GM18868 (cell line): Measurements from ENCODE around the gene RPL26.
"Not testable (repeated sequence)": the region's sequence is repeated elsewhere in the genome, so short reads cannot be mapped to it uniquely, and the experiment has no call there.

Experiments used
- ATAC-seq: cut with Tn5 transposase; IDR thresholded peaks from one replicate; pipeline ENCODE4 v1.9.1; 2021; ENCODE audit warnings: mild to moderate bottlenecking, moderate library complexity; ENCODE audit not compliant: unreplicated experiment

The RPL26 gene

DNA sequence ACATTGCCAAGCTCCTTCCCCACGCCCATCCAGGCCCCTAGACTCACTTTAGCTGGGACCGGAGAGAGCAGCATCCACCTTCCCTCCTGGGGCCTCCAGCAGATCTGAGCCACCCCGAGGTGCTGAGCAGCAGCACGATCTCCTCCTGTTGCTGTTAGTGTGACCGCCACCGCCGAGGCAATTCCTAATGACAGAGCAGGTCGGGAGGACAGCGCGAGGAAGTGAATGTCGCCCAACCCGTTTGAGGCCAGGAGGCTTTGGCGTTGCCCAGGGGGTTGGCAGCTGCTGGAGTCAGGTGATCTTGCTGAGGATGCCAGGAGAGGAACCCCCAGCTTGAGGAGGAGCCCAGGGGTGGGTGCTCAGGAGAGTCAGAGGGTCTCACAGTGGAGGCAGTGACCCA is 14.6 kb upstream of the RPL26 start, which contains the start of gene RNF222:
TSS of gene RNF222 (minus strand) at position 192 of the 400 bp plus-strand sequence. CDS start 4,366 bp downstream, outside the sequence.
- no peak for ATAC-seq

DNA sequence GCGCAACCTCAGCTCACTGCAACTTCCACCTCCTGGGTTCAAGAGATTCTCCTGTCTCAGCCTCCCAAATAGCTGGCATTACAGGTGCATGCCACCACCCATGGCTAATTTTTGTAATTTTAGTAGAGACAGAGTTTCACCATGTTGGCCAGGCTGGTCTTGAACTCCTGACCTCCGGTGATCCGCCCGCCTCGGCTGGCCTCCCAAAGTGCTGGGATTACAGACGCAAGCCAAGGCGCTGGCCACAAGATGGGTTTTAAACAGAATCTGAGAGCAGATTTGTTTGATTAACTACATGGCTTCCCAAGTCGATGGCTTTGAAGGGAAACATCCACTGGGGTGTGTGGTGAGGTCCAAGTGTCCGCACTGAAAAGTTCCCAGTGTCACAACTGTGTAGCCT is 11.5 kb upstream of the RPL26 start:
- ATAC-seq, result not testable (repeated sequence)

- ATAC-seq, result no peak
Observed at GRCh38 chr17:8393470-8394231, 10.7 kb upstream of the RPL26 start.

DNA sequence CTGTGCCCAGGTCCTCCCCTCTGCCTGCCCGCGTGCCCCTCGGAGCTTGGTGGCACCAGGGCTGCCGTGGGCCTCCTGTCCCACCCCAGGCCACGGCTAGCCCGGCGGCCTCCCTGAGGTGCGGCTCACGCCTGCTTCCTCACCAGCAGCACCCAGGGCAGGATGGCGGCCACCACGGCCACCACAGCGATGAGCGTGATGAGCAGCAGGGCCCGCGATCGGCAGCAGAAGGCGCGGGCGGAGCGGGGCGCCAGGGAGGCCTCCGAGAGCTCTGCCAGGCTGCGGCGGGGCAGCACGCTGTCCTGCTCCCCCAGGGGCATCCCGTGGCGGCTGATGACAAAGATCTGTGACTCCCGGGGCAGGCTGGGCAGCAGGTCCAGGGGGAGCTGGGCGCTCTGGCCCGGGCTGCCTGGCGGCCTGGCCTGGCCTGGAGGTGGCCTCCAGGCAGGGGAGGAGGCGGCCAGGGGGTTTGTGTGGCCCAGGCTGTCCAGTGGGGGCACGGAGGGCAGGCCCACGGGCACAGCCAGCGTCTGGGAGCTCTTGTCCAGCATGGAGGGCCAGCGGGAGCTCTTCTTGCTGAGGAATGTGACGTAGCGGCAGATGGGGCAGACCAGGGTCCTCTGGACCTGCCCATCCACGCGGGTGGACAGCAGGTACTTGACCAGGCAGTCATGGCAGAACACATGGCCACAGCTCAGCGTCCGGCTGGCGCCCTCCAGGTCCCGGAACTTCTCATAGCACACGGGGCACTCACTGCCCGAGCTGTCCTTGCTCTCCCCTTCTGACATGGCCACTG is 9.9 kb upstream of the RPL26 start:
- no peak for ATAC-seq

- no peak for ATAC-seq
Observed at GRCh38 chr17:8392274-8392673, 9.3 kb upstream of the RPL26 start.

GRCh38 chr17:8391711-8392110 is 8.7 kb upstream of the RPL26 start:
- no peak for ATAC-seq

DNA sequence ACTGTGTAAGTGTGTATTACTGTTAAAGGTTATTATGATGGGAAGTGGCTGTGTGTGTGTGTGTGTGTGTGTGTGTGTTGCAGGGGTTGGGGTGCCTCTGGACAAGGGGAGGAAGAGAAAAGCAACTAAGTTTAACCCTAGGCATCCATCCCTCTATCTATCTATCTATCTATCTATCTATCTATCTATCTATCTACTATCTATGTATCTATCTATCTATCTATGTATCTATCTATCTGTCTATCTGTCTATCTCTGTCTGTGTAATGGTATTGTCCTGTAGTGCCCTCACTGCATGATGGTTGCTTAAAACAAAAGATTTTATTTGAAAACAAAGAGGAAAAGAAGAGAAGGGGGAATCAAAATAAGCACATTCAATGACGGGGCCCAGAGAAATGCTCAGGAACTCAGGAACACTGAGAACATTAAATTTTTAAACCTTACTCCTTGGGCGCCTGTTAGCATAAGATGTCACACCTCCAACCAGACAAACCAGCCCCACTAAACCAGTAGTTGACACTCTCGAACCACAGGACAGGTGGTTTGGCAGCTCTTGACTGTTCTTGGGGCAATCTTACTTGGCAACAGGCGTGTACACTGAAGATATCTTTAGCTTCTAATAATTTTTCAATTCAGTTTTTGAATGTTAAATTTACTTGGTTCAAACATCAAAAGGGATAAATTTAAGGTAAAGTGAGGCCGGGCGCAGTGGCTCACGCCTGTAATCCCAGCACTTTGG is 5.1 kb upstream of the RPL26 start:
- ATAC-seq, result no peak

DNA sequence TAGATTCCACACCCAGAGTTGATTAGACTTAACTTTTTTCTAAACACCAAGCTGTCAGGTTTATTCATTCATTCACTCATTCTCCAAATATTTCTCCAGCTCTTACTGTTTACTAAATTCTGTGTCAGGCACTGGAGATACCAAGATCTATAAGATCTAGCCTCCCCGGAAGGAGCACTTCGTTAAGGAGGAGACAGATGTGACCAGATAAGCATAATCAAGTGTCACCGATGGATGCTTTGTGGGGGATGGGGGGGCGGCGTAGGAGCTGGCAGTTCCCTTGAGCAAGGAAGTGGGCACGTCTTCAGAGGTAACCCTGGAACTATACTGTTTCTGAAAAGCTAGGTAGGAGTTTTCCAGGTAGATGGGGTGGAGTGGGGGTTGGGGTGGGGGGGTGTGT is 3.8 kb upstream of the RPL26 start:
- ATAC-seq, result no peak

DNA sequence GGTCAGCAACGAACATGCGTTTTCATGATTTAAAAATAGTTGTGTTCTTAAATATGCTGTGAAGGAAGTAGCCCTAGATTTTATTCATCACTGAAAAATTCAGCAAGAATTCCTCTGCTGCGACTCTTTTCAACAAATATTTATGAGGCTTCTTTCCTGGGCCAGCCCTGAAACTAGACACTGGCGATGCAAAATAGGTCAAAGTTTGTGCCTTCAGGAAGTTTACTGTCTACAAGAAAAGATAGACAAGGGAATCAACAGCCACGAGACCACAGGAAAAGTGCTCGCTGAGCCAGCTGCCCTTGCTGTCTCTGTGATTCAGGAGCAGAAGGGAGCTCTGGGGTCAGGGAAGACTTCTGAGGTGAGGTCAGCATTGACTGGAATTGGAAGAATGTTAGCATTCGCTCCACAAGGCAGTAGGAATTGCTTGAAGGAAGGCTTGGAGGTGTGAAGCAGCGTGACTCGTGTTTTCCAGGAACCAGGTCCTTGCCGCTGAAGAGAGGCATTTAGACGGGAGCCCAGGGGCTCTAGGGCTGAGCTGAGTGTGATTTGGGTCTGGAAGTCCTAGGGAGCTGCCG is 1.9 kb upstream of the RPL26 start:
- ATAC-seq, result no peak

- ATAC-seq, result no peak
Observed at GRCh38 chr17:8382880-8383142, 182 bp downstream of the RPL26 start.

GRCh38 chr17:8382052-8382879 is 727 bp downstream of the RPL26 start:
- no peak for ATAC-seq

- ATAC-seq, result no peak
Observed at GRCh38 chr17:8380049-8380448, 2.9 kb downstream of the RPL26 start.

DNA sequence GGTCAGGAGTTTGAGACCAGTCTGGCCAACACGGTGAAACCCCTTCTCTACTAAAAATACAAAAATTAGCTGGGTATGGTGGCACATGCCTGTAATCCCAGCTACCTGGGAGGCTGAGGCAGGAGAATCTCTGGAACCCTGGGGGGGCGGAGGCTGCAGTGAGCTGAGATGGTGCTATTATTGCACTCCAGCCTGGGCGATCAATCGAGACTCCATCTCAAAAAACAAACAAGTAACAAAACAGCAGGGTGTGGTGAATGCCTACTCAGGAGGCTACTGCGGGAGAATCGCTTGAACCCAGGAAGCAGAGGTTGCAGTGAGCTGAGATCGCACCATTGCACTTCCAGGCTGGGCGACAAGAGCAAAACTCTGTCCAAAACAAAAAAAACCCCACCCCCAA is 4.9 kb downstream of the RPL26 start:
- ATAC-seq, result not testable (repeated sequence)

DNA sequence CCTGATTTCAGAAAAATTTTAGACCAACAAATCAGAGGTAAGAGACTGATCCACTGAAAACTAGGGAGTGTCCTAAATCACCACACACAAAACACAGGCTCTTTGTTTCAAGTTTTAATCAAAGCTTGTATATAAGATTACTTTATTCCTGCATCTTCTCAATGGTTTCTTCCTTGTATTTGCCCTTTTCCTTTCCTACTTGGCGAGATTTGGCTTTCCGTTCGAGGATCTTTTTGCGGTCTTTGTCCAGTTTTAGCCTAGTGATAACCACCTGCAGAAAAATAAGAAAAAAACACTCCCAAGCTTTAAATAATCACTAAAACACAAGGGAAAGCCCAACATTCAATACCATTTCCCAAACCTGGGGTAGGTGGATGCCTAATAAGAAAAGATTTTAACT is 5.6 kb downstream of the RPL26 start:
- ATAC-seq, result no peak

DNA sequence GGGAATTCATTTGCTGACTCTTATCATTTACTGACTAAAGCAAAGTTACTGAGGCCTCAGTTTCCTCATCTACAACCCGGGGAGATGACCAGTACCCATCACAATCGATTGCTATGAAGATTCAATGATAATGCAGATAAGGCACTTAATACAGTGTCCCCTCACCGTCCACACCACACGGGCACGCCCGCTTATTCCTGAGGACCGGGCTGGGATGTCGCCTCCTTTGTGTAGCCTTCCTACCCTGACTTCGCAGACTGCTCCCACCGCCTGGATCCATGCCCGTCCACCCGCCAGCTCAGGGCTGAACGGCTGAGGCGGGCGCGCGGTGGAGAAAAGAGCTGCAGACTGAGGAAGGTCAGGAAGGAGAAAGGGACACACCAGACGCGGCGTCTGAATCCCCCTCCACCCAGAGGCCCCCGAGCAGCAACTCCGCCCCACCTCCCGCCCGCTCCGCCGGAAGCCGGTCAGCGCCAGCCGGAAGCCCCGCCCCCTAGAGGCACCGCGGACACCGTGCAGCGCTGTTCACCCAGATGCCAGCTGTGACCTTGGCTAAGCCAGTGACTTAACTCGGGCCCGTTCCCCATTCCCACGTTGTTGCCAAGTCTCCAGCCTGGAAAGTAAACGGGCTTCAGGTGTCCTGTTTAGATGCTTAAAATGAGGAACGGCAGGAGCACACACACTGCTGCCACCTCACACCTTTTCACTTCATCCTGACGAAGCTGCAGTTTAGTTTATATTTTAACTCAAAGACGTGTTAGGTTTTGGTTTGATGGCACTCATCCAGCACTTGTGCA is 6.5 kb downstream of the RPL26 start, which contains the start of gene KRABD2:
TSS of gene KRABD2 (minus strand) at position 434 of the 797 bp plus-strand sequence.
- peak; percentile 87 for ATAC-seq

GRCh38 chr17:8375738-8376259 is 7.2 kb downstream of the RPL26 start:
- peak; percentile 10 for ATAC-seq

DNA sequence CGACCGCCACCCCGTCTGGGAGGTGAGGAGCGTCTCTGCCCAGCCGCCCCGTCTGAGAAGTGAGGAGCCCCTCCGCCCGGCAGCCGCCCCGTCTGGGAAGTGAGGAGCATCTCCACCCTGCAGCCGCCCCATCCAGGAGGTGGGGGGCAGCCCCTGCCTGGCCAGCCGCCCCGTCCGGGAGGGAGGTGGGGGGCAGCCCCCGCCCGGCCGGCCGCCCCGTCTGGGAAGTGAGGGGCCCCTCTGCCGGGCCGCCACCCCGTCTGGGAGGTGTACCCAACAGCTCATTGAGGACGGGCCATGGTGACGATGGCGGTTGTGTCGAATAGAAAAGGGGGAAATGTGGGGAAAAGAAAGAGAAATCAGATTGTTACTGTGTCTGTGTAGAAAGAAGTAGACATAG is 9.1 kb downstream of the RPL26 start:
- not testable (repeated sequence) for ATAC-seq

GRCh38 chr17:8372422-8372821 is 10.6 kb downstream of the RPL26 start:
- ATAC-seq, result no peak

GRCh38 chr17:8371786-8372185 is 11.2 kb downstream of the RPL26 start:
- no peak for ATAC-seq
